Stimulated activated naive CD8-positive, alpha-beta T cell treated with anti-CD3 and anti-CD28 coated beads, Interleukin-15, Interleukin-2, amounts not matched to agents 100 U/mL and 50 U/mL, for 24 hours (primary cell): ENCODE measurements around the gene ZNF282.

Source experiments
- ATAC-seq: fragments of 150-1000 bp; cut with Tn5 transposase; one replicate; pipeline ENCODE4 v1.10.0; 2021
- DNase-seq: peaks from one replicate; pipeline ENCODE4 v3.0.0; 2021

The ZNF282 gene

GRCh38 chr7:149195180-149196150 is at the start of gene ZNF282:
Gene ZNF282, plus strand, starts transcription at chr7:149195546. Its CDS starts 44 bp downstream, at chr7:149195590.
- peak; percentile 96 for ATAC-seq

GRCh38 chr7:149147072-149147751 is 48.1 kb upstream of the ZNF282 start, which contains the start of gene ZNF398:
Gene ZNF398, plus strand, starts transcription at chr7:149147453. Its CDS starts 290 bp downstream, at chr7:149147743.
- ATAC-seq: peak; percentile 83
- peak; percentile 86 for DNase-seq

More at GRCh38 chr7:149195180-149196150, at the start of gene ZNF282:
- DNase-seq: peak; percentile 89

- DNase-seq: peak; percentile 69
- ATAC-seq: peak; percentile 33
These were observed 47.3 kb upstream of the ZNF282 start for GRCh38 chr7:149147752-149148653.

GRCh38 chr7:149150981-149151380 is 44.4 kb upstream of the ZNF282 start:
- no peak for ATAC-seq
- DNase-seq: no peak

GRCh38 chr7:149153346-149153745 is 42.0 kb upstream of the ZNF282 start:
- ATAC-seq: no peak
- DNase-seq: no peak

GRCh38 chr7:149154056-149154455 is 41.3 kb upstream of the ZNF282 start:
- ATAC-seq (no peak), DNase-seq (no peak)

GRCh38 chr7:149156898-149157297 is 38.4 kb upstream of the ZNF282 start:
- no peak for ATAC-seq

GRCh38 chr7:149161241-149161848 is 34.0 kb upstream of the ZNF282 start:
- DNase-seq (no peak), ATAC-seq (no peak)

More at GRCh38 chr7:149156898-149157297, 38.4 kb upstream of the ZNF282 start:
- DNase-seq: no peak

GRCh38 chr7:149166142-149166541 is 29.2 kb upstream of the ZNF282 start:
- ATAC-seq (no peak), DNase-seq (no peak)

- ATAC-seq (no peak), DNase-seq (no peak)
These were observed 28.6 kb upstream of the ZNF282 start for GRCh38 chr7:149166630-149167352.

GRCh38 chr7:149171892-149172533 is 23.3 kb upstream of the ZNF282 start:
- ATAC-seq: no peak
- no peak for DNase-seq

- no peak for ATAC-seq
- DNase-seq: no peak
These were observed 22.8 kb upstream of the ZNF282 start for GRCh38 chr7:149172534-149172920.

GRCh38 chr7:149175150-149175549 is 20.2 kb upstream of the ZNF282 start:
- ATAC-seq: no peak
- DNase-seq: no peak

GRCh38 chr7:149179241-149179640 is 16.1 kb upstream of the ZNF282 start:
- ATAC-seq: no peak
- DNase-seq: no peak

GRCh38 chr7:149180722-149181449 is 14.5 kb upstream of the ZNF282 start:
- DNase-seq: no peak
- no peak for ATAC-seq

- no peak for ATAC-seq
- no peak for DNase-seq
These were observed 13.9 kb upstream of the ZNF282 start for GRCh38 chr7:149181450-149181790.

GRCh38 chr7:149184274-149184673 is 11.1 kb upstream of the ZNF282 start:
- ATAC-seq (no peak), DNase-seq (no peak)

- DNase-seq (no peak), ATAC-seq (no peak)
These were observed 7.1 kb upstream of the ZNF282 start for GRCh38 chr7:149188213-149188612.

- DNase-seq (no peak), ATAC-seq (no peak)
These were observed 6.6 kb upstream of the ZNF282 start for GRCh38 chr7:149188637-149189259.
